GM12878 (cell line): ENCODE data around the gene ANKDD1A. TPM values are rescaled to one million over a fixed set of nuclear protein-coding genes. Genes with fewer than 3 reads are reported as not detected.

ENCODE experiments used
- ATAC-seq: fragments of 200-7000 bp; cut with Tn5 transposase; 3 replicates; pipeline ENCODE4 v1.9.1; 2020; ENCODE audit warnings: mild to moderate bottlenecking, moderate library complexity
- BruUV-seq: library from RNA; stranded (reverse); fragments of 400-500 nt; replicated peaks from 2 replicates; lab custom pipeline; 2021; lab: Mats Ljungman, UMichigan
- CTCF ChIA-PET: fragments of 300-600 bp; sonication (Branson Sonifier 250); formaldehyde crosslinking; extraction: SDS; loops from one replicate; lab custom pipeline; 2021; ENCODE audit warnings: inconsistent platforms; lab: Yijun Ruan, JAX
- POLR2A ChIA-PET: fragments of 350-600 bp; formaldehyde crosslinking; extraction: SDS; loops from one replicate; lab custom pipeline; 2021; ENCODE audit warnings: inconsistent platforms; lab: Charles Lee
- RAD21 ChIA-PET: fragments of 300-600 bp; sonication (Branson Sonifier 250); formaldehyde crosslinking; loops from one replicate; lab custom pipeline; 2023; ENCODE audit warnings: antibody characterized with exemption; ENCODE audit not compliant: unreplicated experiment; lab: Charles Lee
- SMC1A ChIA-PET: fragments of 300-600 bp; sonication (Branson Sonifier 250); formaldehyde crosslinking; loops from one replicate; lab custom pipeline; 2023; ENCODE audit not compliant: unreplicated experiment, uncharacterized antibody; lab: Charles Lee
- DNase-seq: peaks from one replicate; pipeline ENCODE4 v3.0.0-alpha.2; 2011; ENCODE audit warnings: low read depth, low spot score
- FAIRE-seq: peaks from 3 replicates; lab custom pipeline; 2011; peaks lifted over from hg19 to GRCh38; lab: Jason Lieb, UNC
- H2AFZ ChIP-seq: 2 replicates; pipeline ENCODE4 v1.6.0; 2011; ENCODE audit warnings: low read depth, low read length, control low read depth; ENCODE audit not compliant: control insufficient read depth
- H3K27ac ChIP-seq: 2 replicates; pipeline ENCODE4 v1.5.1; 2011; ENCODE audit warnings: control low read depth; ENCODE audit not compliant: control insufficient read depth, insufficient read depth
- H3K27me3 ChIP-seq, 2 experiments: replicated peaks in 1 of 2; 2 replicates each; pipeline versions ENCODE4 v1.6.0 to v1.6.1; 2011; ENCODE audit warnings: low read length in 1 of 2; ENCODE audit not compliant: control insufficient read depth in 2 of 2, insufficient read depth in 2 of 2
- H3K36me3 ChIP-seq, 2 experiments: 2 replicates each; pipeline ENCODE4 v1.5.1; 2011; ENCODE audit warnings: low read length in 1 of 2; ENCODE audit not compliant: control insufficient read depth in 2 of 2, insufficient read depth in 2 of 2
- H3K4me1 ChIP-seq: 2 replicates; pipeline ENCODE4 v1.6.1; 2011; ENCODE audit warnings: mild to moderate bottlenecking, low read length, moderate library complexity, mixed read lengths; ENCODE audit not compliant: control insufficient read depth, insufficient read depth
- H3K4me2 ChIP-seq: 2 replicates; pipeline ENCODE4 v1.6.0; 2011; ENCODE audit warnings: control low read depth; ENCODE audit not compliant: control insufficient read depth, insufficient read depth
- H3K4me3 ChIP-seq: fragments of 200-600 bp; sonication (generic); 2 replicates; pipeline ENCODE4 v1.5.1; 2016
- H3K79me2 ChIP-seq: 2 replicates; pipeline ENCODE4 v1.6.0; 2011; ENCODE audit warnings: low read length; ENCODE audit not compliant: control insufficient read depth, insufficient read depth
- H3K9ac ChIP-seq: 2 replicates; pipeline ENCODE4 v1.8.0; 2011; ENCODE audit warnings: low read length, control low read depth, mixed read lengths; ENCODE audit not compliant: control insufficient read depth, insufficient read depth
- H3K9me3 ChIP-seq: replicated peaks from 3 replicates; pipeline ENCODE4 v1.5.1; 2011; ENCODE audit warnings: mild to moderate bottlenecking, low read length; ENCODE audit not compliant: control insufficient read depth, insufficient read depth
- H4K20me1 ChIP-seq: 2 replicates; pipeline ENCODE4 v1.6.0; 2011; ENCODE audit not compliant: control insufficient read depth, insufficient read depth
- BCL11A ChIP-seq: IDR thresholded peaks from 2 replicates; pipeline ENCODE4 v1.6.1; 2011; ENCODE audit warnings: low read depth, low read length
- CREM ChIP-seq: IDR thresholded peaks from 2 replicates; pipeline ENCODE4 v1.6.1; 2014; ENCODE audit warnings: antibody characterized with exemption, low read depth
- ELK1 ChIP-seq: IDR thresholded peaks from 2 replicates; pipeline ENCODE4 v1.6.1; 2012; ENCODE audit warnings: low read depth, low read length, improper control_type of control experiment
- HDGF ChIP-seq: fragments of 450-650 bp; IDR thresholded peaks from 2 replicates; pipeline ENCODE4 v1.6.1; 2016; ENCODE audit warnings: antibody characterized with exemption
- NBN ChIP-seq: fragments of 450-650 bp; IDR thresholded peaks from 2 replicates; pipeline ENCODE4 v1.6.1; 2016
- NR2F1 ChIP-seq: fragments of 450-650 bp; conservative IDR thresholded peaks from 2 replicates; pipeline ENCODE4 v1.6.1; 2017; ENCODE audit warnings: mild to moderate bottlenecking
- NRF1 ChIP-seq: conservative IDR thresholded peaks from 2 replicates; pipeline ENCODE4 v1.6.1; 2011; ENCODE audit warnings: mild to moderate bottlenecking, low read depth, low read length, improper control_type of control experiment
- POLR2AphosphoS5 ChIP-seq: IDR thresholded peaks from 2 replicates; pipeline ENCODE4 v1.6.1; 2011; ENCODE audit warnings: mild to moderate bottlenecking, low read length, inconsistent platforms
- STAT1 ChIP-seq: fragments of 450-650 bp; conservative IDR thresholded peaks from 2 replicates; pipeline ENCODE4 v1.6.1; 2014; ENCODE audit warnings: antibody characterized with exemption, mild to moderate bottlenecking
- WGBS: methylation state at CpG from one replicate; pipeline ENCODE4 v1.1.6; 2016; ENCODE audit warnings: low lambda C conversion rate; ENCODE audit not compliant: insufficient replicate concordance, insufficient coverage; ENCODE audit errors: missing lambda C conversion rate; 5-methylcytosine and 5-hydroxymethylcytosine counted together
- in situ Hi-C: fragments of 300-500 bp; cut with MboI; formaldehyde crosslinking; loops from 9 replicates; pipeline ENCODE4 v1.14.3; 2018; ENCODE audit warnings: mixed read lengths
- intact Hi-C: fragments of 100-400 bp; cut with micrococcal nuclease; formaldehyde crosslinking; loops from one replicate; pipeline ENCODE4 v1.14.2; 2022; ENCODE audit not compliant: unreplicated experiment
- polyA plus RNA-seq, 11 experiments: library from polyadenylated mRNA; depleted of rRNA in 4 of 11; unstranded in 6 of 11; stranded (reverse) in 5 of 11; fragments of >200 nt; fragmentation: Nextera tagmentation in 4 of 11; fragmentation: Illumina TruSeq in 1 of 11; extraction: Ambion mirVana in 4 of 11; extraction: Trizol in 1 of 11; gene quantifications; 1 replicate in 1 of 11; 2 replicates in 10 of 11; pipeline versions ENCODE4 v1.2.1 to v1.2.3, GENCODE V29; 2011 to 2016; ENCODE audit warnings: inconsistent platforms in 2 of 11, missing spikeins in 2 of 11, low read depth in 1 of 11
- total RNA-seq, 4 experiments: library from RNA; depleted of rRNA in 3 of 4; stranded (reverse); fragments of >200 nt in 3 of 4; fragmentation: Illumina TruSeq in 1 of 4; extraction: Trizol in 1 of 4; gene quantifications; 2 replicates each; pipeline versions ENCODE4 v1.2.1 to v1.2.3, GENCODE V29; 2013 to 2021
- TF ChIP-seq, protein P1 (sequence below): fragments of 450-650 bp; IDR thresholded peaks from 2 replicates; pipeline ENCODE4 v1.6.1; 2017; ENCODE audit warnings: antibody characterized with exemption, mild to moderate bottlenecking, moderate library complexity
- TF ChIP-seq, protein P2 (sequence below): fragments of 450-650 bp; IDR thresholded peaks from 2 replicates; pipeline ENCODE4 v1.6.1; 2017; ENCODE audit warnings: low read depth, mild to moderate bottlenecking, moderate library complexity
- TF ChIP-seq, protein P3 (sequence below): IDR thresholded peaks from 2 replicates; pipeline ENCODE4 v1.6.1; 2012; ENCODE audit warnings: low read length, inconsistent platforms

ANKDD1A gene
- total and polyA plus RNA-seq, 10 of the 15 experiments (the other 5 are each of a cell fraction or from before 2014, with no cell fraction given), result 1.5 to 6.6 (median 4.1) TPM

- TF ChIP-seq NRF1, result no peak
- TF ChIP-seq, protein P1, sequence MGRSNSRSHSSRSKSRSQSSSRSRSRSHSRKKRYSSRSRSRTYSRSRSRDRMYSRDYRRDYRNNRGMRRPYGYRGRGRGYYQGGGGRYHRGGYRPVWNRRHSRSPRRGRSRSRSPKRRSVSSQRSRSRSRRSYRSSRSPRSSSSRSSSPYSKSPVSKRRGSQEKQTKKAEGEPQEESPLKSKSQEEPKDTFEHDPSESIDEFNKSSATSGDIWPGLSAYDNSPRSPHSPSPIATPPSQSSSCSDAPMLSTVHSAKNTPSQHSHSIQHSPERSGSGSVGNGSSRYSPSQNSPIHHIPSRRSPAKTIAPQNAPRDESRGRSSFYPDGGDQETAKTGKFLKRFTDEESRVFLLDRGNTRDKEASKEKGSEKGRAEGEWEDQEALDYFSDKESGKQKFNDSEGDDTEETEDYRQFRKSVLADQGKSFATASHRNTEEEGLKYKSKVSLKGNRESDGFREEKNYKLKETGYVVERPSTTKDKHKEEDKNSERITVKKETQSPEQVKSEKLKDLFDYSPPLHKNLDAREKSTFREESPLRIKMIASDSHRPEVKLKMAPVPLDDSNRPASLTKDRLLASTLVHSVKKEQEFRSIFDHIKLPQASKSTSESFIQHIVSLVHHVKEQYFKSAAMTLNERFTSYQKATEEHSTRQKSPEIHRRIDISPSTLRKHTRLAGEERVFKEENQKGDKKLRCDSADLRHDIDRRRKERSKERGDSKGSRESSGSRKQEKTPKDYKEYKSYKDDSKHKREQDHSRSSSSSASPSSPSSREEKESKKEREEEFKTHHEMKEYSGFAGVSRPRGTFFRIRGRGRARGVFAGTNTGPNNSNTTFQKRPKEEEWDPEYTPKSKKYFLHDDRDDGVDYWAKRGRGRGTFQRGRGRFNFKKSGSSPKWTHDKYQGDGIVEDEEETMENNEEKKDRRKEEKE, result no peak
- TF ChIP-seq, all 136 proteins: peak for 0
These were observed 19.2 kb downstream of the ANKDD1A start (continued) for GRCh38 chr15:64930778-64931371.

- Histone ChIP-seq H3K79me2 (no peaks in the 10 kb centered on the region), H3K27ac (peak overlapping the region; percentile 13; the same call in 1 of the 2 replicates), H3K9me3 (no peaks in the 10 kb centered on the region), H3K4me3 (no peak overlapping the region), H2AFZ (peak overlapping the region; percentile 57; the same call in 1 of the 2 replicates), H3K4me2 (peak overlapping the region; percentile 28; the same call in 1 of the 2 replicates), H3K4me1 (peaks cover 38% of the 10 kb centered on the region), H4K20me1 (no peaks in the 10 kb centered on the region), H3K27me3 (no peaks in the 10 kb centered on the region), H3K9ac (no peak overlapping the region), H3K36me3 (no peaks in the 10 kb centered on the region)
- RAD21 ChIA-PET, result interaction anchor here (1.5 kb wide), 1 partner anchor 36 kb away, joined by 3 read pairs; no protein-coding TSS in a partner anchor
- ATAC-seq (no peak), DNase-seq (no peak), FAIRE-seq (no peak)
- POLR2A ChIA-PET, result interaction anchor here (1.4 kb wide), 2 partner anchors 9 to 54 kb away, joined by 3 to 6 read pairs; no protein-coding TSS in a partner anchor
- no TSS peak for BruUV-seq
- SMC1A ChIA-PET, result interaction anchor here (0.8 kb wide), 1 partner anchor 8 kb away, joined by 3 read pairs; no protein-coding TSS in a partner anchor
- in situ Hi-C loops (no loop called here), intact Hi-C loops (no loop called here)
- 100% methylated on average over 8 of the region's 8 CpGs for WGBS
- CTCF ChIA-PET, result no interaction called here
- TF ChIP-seq NBN (no peak), STAT1 (no peak), NR2F1 (no peak), CREM (no peak), BCL11A (no peak), ELK1 (no peak), HDGF (no peak), POLR2AphosphoS5 (no peak)
- TF ChIP-seq, protein P2, sequence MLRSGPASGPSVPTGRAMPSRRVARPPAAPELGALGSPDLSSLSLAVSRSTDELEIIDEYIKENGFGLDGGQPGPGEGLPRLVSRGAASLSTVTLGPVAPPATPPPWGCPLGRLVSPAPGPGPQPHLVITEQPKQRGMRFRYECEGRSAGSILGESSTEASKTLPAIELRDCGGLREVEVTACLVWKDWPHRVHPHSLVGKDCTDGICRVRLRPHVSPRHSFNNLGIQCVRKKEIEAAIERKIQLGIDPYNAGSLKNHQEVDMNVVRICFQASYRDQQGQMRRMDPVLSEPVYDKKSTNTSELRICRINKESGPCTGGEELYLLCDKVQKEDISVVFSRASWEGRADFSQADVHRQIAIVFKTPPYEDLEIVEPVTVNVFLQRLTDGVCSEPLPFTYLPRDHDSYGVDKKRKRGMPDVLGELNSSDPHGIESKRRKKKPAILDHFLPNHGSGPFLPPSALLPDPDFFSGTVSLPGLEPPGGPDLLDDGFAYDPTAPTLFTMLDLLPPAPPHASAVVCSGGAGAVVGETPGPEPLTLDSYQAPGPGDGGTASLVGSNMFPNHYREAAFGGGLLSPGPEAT, result no peak
- TF ChIP-seq, protein P1, result no peak
- TF ChIP-seq, protein P3, sequence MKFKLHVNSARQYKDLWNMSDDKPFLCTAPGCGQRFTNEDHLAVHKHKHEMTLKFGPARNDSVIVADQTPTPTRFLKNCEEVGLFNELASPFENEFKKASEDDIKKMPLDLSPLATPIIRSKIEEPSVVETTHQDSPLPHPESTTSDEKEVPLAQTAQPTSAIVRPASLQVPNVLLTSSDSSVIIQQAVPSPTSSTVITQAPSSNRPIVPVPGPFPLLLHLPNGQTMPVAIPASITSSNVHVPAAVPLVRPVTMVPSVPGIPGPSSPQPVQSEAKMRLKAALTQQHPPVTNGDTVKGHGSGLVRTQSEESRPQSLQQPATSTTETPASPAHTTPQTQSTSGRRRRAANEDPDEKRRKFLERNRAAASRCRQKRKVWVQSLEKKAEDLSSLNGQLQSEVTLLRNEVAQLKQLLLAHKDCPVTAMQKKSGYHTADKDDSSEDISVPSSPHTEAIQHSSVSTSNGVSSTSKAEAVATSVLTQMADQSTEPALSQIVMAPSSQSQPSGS, result no peak
These were observed 19.7 kb downstream of the ANKDD1A start for GRCh38 chr15:64931381-64931780.
